Measurements from ENCODE around the gene HCK.

Gene HCK

GRCh38 chr20:32071395-32072167, 19.5 kb downstream of the HCK start:
- Histone ChIP-seq H3K4me3 (ENCODE audit: insufficient read depth, low read depth, low read length, poor library complexity, severe bottlenecking) (no peak overlapping the region), H3K36me3 (ENCODE audit: control insufficient read depth, insufficient read depth, low read length) (no peaks in the 10 kb centered on the region), H3K9me3 (ENCODE audit: control insufficient read depth, low read length) (no peaks in the 10 kb centered on the region), H3K27me3 (replicated peaks; ENCODE audit: control insufficient read depth, insufficient read depth, low read length, poor library complexity, severe bottlenecking) (no peaks in the 10 kb centered on the region), H3K4me1 (ENCODE audit: control insufficient read depth, insufficient read depth, low read length, poor library complexity, severe bottlenecking) (no peaks in the 10 kb centered on the region), H3K27ac (ENCODE audit: insufficient read depth, low read length, poor library complexity, severe bottlenecking) (no peak overlapping the region)
- no peak for DNase-seq

- Histone ChIP-seq H3K4me3 (ENCODE audit: insufficient read depth, low read depth, low read length, poor library complexity, severe bottlenecking) (no peak overlapping the region), H3K36me3 (ENCODE audit: control insufficient read depth, insufficient read depth, low read length) (no peaks in the 10 kb centered on the region), H3K9me3 (ENCODE audit: control insufficient read depth, low read length) (no peaks in the 10 kb centered on the region), H3K27ac (ENCODE audit: insufficient read depth, low read length, poor library complexity, severe bottlenecking) (no peak overlapping the region), H3K27me3 (replicated peaks; ENCODE audit: control insufficient read depth, insufficient read depth, low read length, poor library complexity, severe bottlenecking) (no peaks in the 10 kb centered on the region), H3K4me1 (ENCODE audit: control insufficient read depth, insufficient read depth, low read length, poor library complexity, severe bottlenecking) (no peaks in the 10 kb centered on the region)
- no peak for DNase-seq
Measured at GRCh38 chr20:32072168-32072750, 20.2 kb downstream of the HCK start.

- H3K4me1 ChIP-seq (ENCODE audit: control insufficient read depth, insufficient read depth, low read length, poor library complexity, severe bottlenecking): no peaks in the 10 kb centered on the region
- no peak for DNase-seq
- no peaks in the 10 kb centered on the region for H3K36me3 ChIP-seq (ENCODE audit: control insufficient read depth, insufficient read depth, low read length)
Measured at GRCh38 chr20:32075534-32075933, 23.5 kb downstream of the HCK start.

GRCh38 chr20:32077190-32077589, 25.1 kb downstream of the HCK start:
- no peaks in the 10 kb centered on the region for H3K4me1 ChIP-seq (ENCODE audit: control insufficient read depth, insufficient read depth, low read length, poor library complexity, severe bottlenecking)
- no peak for DNase-seq
- no peaks in the 10 kb centered on the region for H3K9me3 ChIP-seq (ENCODE audit: control insufficient read depth, low read length)
- no peaks in the 10 kb centered on the region for H3K36me3 ChIP-seq (ENCODE audit: control insufficient read depth, insufficient read depth, low read length)
- no peaks in the 10 kb centered on the region for H3K27me3 ChIP-seq (replicated peaks; ENCODE audit: control insufficient read depth, insufficient read depth, low read length, poor library complexity, severe bottlenecking)
- H3K4me3 ChIP-seq (ENCODE audit: insufficient read depth, low read depth, low read length, poor library complexity, severe bottlenecking): no peak overlapping the region
- H3K27ac ChIP-seq (ENCODE audit: insufficient read depth, low read length, poor library complexity, severe bottlenecking): no peak overlapping the region

More at GRCh38 chr20:32075534-32075933, 23.5 kb downstream of the HCK start:
- Histone ChIP-seq H3K27ac (ENCODE audit: insufficient read depth, low read length, poor library complexity, severe bottlenecking) (no peak overlapping the region), H3K4me3 (ENCODE audit: insufficient read depth, low read depth, low read length, poor library complexity, severe bottlenecking) (no peak overlapping the region), H3K9me3 (ENCODE audit: control insufficient read depth, low read length) (no peaks in the 10 kb centered on the region), H3K27me3 (replicated peaks; ENCODE audit: control insufficient read depth, insufficient read depth, low read length, poor library complexity, severe bottlenecking) (no peaks in the 10 kb centered on the region)

- DNase-seq: no peak
- no peak overlapping the region for H3K4me3 ChIP-seq (ENCODE audit: insufficient read depth, low read depth, low read length, poor library complexity, severe bottlenecking)
- no peaks in the 10 kb centered on the region for H3K36me3 ChIP-seq (ENCODE audit: control insufficient read depth, insufficient read depth, low read length)
- H3K4me1 ChIP-seq (ENCODE audit: control insufficient read depth, insufficient read depth, low read length, poor library complexity, severe bottlenecking): no peaks in the 10 kb centered on the region
- no peak overlapping the region for H3K27ac ChIP-seq (ENCODE audit: insufficient read depth, low read length, poor library complexity, severe bottlenecking)
- H3K9me3 ChIP-seq (ENCODE audit: control insufficient read depth, low read length): no peaks in the 10 kb centered on the region
- H3K27me3 ChIP-seq (replicated peaks; ENCODE audit: control insufficient read depth, insufficient read depth, low read length, poor library complexity, severe bottlenecking): no peaks in the 10 kb centered on the region
Measured at GRCh38 chr20:32078322-32078721, 26.3 kb downstream of the HCK start.

- no peak for DNase-seq
- Histone ChIP-seq H3K36me3 (ENCODE audit: control insufficient read depth, insufficient read depth, low read length) (no peaks in the 10 kb centered on the region), H3K27me3 (replicated peaks; ENCODE audit: control insufficient read depth, insufficient read depth, low read length, poor library complexity, severe bottlenecking) (no peaks in the 10 kb centered on the region), H3K4me1 (ENCODE audit: control insufficient read depth, insufficient read depth, low read length, poor library complexity, severe bottlenecking) (no peaks in the 10 kb centered on the region), H3K4me3 (ENCODE audit: insufficient read depth, low read depth, low read length, poor library complexity, severe bottlenecking) (no peak overlapping the region), H3K9me3 (ENCODE audit: control insufficient read depth, low read length) (no peaks in the 10 kb centered on the region), H3K27ac (ENCODE audit: insufficient read depth, low read length, poor library complexity, severe bottlenecking) (no peak overlapping the region)
Measured at GRCh38 chr20:32078791-32079190, 26.7 kb downstream of the HCK start.

- no peaks in the 10 kb centered on the region for H3K9me3 ChIP-seq (ENCODE audit: control insufficient read depth, low read length)
- no peaks in the 10 kb centered on the region for H3K4me1 ChIP-seq (ENCODE audit: control insufficient read depth, insufficient read depth, low read length, poor library complexity, severe bottlenecking)
- no peak for DNase-seq
- H3K27ac ChIP-seq (ENCODE audit: insufficient read depth, low read length, poor library complexity, severe bottlenecking): no peak overlapping the region
- H3K36me3 ChIP-seq (ENCODE audit: control insufficient read depth, insufficient read depth, low read length): no peaks in the 10 kb centered on the region
- no peak overlapping the region for H3K4me3 ChIP-seq (ENCODE audit: insufficient read depth, low read depth, low read length, poor library complexity, severe bottlenecking)
- H3K27me3 ChIP-seq (replicated peaks; ENCODE audit: control insufficient read depth, insufficient read depth, low read length, poor library complexity, severe bottlenecking): peaks cover 6% of the 10 kb centered on the region
Measured at GRCh38 chr20:32079655-32080109, 27.6 kb downstream of the HCK start.

- Histone ChIP-seq H3K4me3 (ENCODE audit: insufficient read depth, low read depth, low read length, poor library complexity, severe bottlenecking) (no peak overlapping the region), H3K4me1 (ENCODE audit: control insufficient read depth, insufficient read depth, low read length, poor library complexity, severe bottlenecking) (no peaks in the 10 kb centered on the region), H3K27me3 (replicated peaks; ENCODE audit: control insufficient read depth, insufficient read depth, low read length, poor library complexity, severe bottlenecking) (peaks cover 6% of the 10 kb centered on the region), H3K36me3 (ENCODE audit: control insufficient read depth, insufficient read depth, low read length) (no peaks in the 10 kb centered on the region), H3K27ac (ENCODE audit: insufficient read depth, low read length, poor library complexity, severe bottlenecking) (no peak overlapping the region), H3K9me3 (ENCODE audit: control insufficient read depth, low read length) (no peaks in the 10 kb centered on the region)
- DNase-seq: no peak
Measured at GRCh38 chr20:32080783-32081182, 28.7 kb downstream of the HCK start.

- H3K27ac ChIP-seq (ENCODE audit: insufficient read depth, low read length, poor library complexity, severe bottlenecking): no peak overlapping the region
- no peaks in the 10 kb centered on the region for H3K36me3 ChIP-seq (ENCODE audit: control insufficient read depth, insufficient read depth, low read length)
- no peak overlapping the region for H3K4me3 ChIP-seq (ENCODE audit: insufficient read depth, low read depth, low read length, poor library complexity, severe bottlenecking)
- DNase-seq: no peak
- peaks cover 6% of the 10 kb centered on the region for H3K27me3 ChIP-seq (replicated peaks; ENCODE audit: control insufficient read depth, insufficient read depth, low read length, poor library complexity, severe bottlenecking)
- no peaks in the 10 kb centered on the region for H3K4me1 ChIP-seq (ENCODE audit: control insufficient read depth, insufficient read depth, low read length, poor library complexity, severe bottlenecking)
- H3K9me3 ChIP-seq (ENCODE audit: control insufficient read depth, low read length): no peaks in the 10 kb centered on the region
Measured at GRCh38 chr20:32083469-32083868, 31.4 kb downstream of the HCK start.

GRCh38 chr20:32087070-32087469, 35.0 kb downstream of the HCK start:
- H3K9me3 ChIP-seq (ENCODE audit: control insufficient read depth, low read length): no peaks in the 10 kb centered on the region
- no peaks in the 10 kb centered on the region for H3K4me1 ChIP-seq (ENCODE audit: control insufficient read depth, insufficient read depth, low read length, poor library complexity, severe bottlenecking)
- H3K27ac ChIP-seq (ENCODE audit: insufficient read depth, low read length, poor library complexity, severe bottlenecking): no peak overlapping the region
- H3K4me3 ChIP-seq (ENCODE audit: insufficient read depth, low read depth, low read length, poor library complexity, severe bottlenecking): no peak overlapping the region
- H3K36me3 ChIP-seq (ENCODE audit: control insufficient read depth, insufficient read depth, low read length): no peaks in the 10 kb centered on the region
- no peak for DNase-seq
- peaks cover 6% of the 10 kb centered on the region for H3K27me3 ChIP-seq (replicated peaks; ENCODE audit: control insufficient read depth, insufficient read depth, low read length, poor library complexity, severe bottlenecking)

All from effector memory CD4-positive, alpha-beta T cell (primary cell).